ENCODE results near the gene TMEM185B.

- TF ChIP-seq CTCF (IDR thresholded peaks at IDR 0.05) (no peak), POLR2A (IDR thresholded peaks at IDR 0.05) (peak in 1 of 4 donors; percentile 36), POLR2AphosphoS5 (IDR thresholded peaks at IDR 0.05) (peak in 1 of 2 donors; percentile 16), EP300 (IDR thresholded peaks at IDR 0.05) (no peak)
Measured at GRCh38 chr2:120231974-120232635, 8.9 kb upstream of the TMEM185B start.

Data from upper lobe of left lung (tissue), 4 donors.